GM21360 (cell line): ENCODE measurements around the gene CAMK2D.
"Not testable (repeated sequence)": the region's sequence is repeated elsewhere in the genome, so short reads cannot be mapped to it uniquely, and the experiment has no call there.

Experiments used
- ATAC-seq: cut with Tn5 transposase; IDR thresholded peaks from one replicate; pipeline ENCODE4 v1.9.1; 2021; ENCODE audit warnings: mild to moderate bottlenecking, moderate library complexity; ENCODE audit not compliant: unreplicated experiment

Gene CAMK2D

GRCh38 chr4:113763923-113764322 is 2.4 kb upstream of the CAMK2D start:
- ATAC-seq = not testable (repeated sequence)

DNA sequence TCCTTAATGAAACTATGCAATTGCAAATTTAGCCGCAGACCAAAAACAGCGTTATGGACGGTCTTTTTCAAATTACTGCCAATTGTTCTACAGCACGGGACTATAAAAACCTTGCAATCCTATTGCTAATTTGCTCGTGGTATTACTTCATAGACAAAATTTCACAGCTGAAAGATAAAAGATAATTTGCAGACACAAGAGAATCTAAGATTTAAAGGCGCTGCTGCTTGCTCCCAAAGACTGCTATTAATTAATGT is 1.4 kb upstream of the CAMK2D start:
- ATAC-seq = no peak

DNA sequence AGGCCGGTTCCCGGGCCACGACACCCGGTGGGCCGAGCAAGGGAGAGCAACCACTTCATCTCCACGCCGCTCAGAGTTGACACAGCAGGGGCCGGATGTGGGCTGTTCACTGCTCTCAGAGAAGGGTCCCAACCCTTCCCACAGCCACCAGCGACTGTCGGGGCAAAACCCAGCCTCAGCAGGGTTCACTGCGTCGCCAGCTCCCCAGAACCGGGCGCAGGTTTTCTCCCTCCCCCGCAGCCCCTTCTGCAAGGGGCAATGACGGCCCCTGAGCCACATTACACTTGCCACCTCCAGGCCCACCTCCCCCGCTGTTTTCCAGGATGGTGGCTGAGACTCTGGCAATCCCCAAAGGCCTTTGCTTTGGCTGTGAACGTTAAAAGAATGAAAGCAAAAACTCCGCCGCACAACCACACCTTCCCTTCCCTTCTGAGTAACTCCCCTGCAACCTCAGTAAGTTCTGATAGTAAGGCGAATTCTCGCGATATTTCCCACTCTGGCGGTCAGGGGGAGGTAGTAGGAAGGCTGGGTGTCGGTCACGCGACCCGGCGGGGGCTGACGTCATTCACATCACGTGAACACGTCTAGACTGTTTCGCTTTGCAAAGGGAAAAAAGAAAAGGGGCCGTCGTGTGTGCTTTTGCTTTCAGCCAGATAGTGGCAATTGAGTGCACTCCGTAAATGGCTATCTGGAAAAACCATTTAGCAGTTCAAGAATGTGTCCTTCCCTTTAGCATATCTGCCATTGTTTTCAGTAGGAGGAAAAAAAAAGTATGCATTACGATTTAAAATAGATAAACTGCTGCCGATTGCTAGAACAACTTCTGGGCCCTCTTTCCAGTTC is 869 bp upstream of the CAMK2D start:
- ATAC-seq = peak; percentile 61

DNA sequence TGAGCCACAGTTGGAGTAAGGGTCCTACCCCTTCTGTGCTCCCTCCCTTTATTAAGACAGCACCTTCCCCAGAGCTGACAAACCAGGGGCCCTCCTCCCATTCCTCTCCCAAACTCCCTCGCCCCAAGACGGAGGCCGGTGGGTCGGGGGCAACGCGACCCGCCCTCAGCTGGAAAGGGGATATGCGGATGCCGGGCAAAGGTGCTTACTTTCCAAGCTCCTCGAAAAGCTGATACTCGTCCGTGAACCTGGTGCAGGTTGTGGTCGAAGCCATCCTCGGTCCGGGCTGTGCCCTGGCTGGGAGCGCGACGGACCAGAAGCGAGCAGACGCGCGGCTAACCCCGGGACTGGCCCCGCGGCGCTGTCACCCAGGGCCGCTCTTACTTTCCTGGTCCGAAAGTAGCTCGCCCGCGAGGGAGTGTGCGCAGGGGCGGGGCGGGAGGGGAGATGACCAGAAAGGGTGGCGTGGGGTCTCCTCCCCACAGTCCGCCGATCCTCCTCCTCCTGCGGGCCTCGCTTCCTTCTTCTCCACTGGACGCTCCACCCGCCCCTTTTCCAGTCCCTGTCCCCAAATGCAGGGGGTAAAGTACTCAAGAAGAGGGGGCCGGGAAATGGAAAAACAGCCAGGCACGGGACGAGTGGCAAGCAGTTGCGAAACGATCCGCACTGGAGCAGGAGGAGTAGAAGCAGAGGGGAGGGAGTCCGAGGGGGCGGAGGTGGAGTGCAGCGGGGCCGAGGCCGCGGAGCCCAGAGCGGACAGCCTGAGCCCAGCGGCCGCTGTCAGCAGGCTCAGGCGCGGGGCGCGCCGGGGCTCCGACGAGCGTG is 531 bp downstream of the CAMK2D start:
- ATAC-seq = peak; percentile 27

GRCh38 chr4:113760094-113760794 is 1.3 kb downstream of the CAMK2D start:
- ATAC-seq = no peak

GRCh38 chr4:113759696-113760093 is 1.8 kb downstream of the CAMK2D start:
- no peak for ATAC-seq

GRCh38 chr4:113758372-113758771 is 3.2 kb downstream of the CAMK2D start:
- no peak for ATAC-seq

GRCh38 chr4:113757486-113757885 is 4.1 kb downstream of the CAMK2D start:
- no peak for ATAC-seq

DNA sequence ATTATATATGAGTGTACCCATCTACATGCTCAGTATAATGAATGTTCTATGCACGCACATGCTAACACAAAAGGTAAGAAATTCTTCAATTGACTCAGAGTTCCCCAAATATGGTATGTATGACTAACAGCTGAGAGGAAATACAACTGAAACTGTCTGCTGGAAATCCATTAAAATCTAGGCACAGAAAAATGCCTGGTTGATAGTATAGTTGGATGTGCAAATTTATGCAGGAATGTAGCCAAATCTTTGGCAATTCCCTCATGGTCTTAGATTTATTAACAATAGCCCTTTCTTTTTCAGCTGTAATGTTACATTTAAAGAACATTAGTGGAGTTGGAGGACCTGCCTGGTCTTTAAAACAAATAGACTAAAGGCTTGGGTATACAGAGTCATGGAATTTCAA is 5.5 kb downstream of the CAMK2D start:
- peak; percentile 83 for ATAC-seq

DNA sequence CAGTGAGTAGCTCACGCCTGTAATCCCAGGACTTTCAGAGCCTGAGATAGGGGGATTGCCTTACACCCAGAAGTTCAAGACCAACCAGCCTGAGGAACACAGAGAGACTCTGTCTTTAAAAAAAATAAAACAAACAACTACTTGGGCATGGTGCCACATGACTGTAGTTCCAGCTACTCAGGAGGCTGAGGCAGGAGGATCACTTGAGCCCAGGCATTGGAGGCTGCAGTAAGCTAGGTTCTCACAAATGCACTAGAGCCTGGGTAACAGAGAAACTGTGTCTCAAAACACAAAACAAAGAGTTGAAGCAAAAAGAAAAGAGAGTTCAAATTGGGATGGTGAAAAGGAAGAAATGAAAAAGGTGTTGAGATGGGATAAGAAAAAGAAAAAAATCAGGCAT is 10.8 kb downstream of the CAMK2D start:
- ATAC-seq = no peak

DNA sequence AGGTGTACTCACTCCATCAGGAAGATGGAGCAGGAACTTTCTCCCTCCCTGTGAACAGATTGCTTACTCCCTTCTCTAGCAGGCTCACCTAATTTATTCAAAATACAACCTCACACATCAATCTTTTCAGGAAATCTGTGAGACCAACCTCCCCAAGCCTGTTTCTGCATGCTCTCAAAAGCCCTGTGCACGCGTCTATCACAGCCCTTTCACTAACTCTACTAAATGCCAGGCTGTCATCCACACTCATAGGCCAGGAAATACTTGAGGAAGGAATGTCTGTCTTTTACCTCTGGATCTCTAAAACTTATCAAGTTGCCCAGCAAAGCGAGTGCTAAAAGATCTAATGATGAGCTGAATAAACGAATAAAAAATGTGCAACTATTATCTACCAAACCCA is 11.2 kb downstream of the CAMK2D start:
- ATAC-seq = no peak

DNA sequence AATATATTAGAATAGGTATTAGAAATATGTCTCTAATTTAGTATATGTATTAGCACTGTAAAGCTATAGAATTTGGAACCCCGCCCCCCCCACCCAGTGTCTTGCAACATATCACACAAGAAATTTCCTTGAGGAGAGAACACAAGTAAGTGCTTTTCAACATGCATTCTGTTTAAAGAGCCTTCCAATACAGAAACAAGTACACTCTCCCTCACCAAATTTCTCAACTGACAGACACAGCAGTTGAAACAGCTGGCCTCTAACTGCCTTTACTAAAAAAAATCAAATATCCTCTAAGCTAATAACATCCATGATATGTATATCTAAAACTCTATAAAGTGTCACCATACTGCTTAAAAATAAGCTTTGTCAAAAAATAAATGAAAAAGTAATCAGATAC is 12.4 kb downstream of the CAMK2D start:
- no peak for ATAC-seq

- no peak for ATAC-seq
These were observed 13.6 kb downstream of the CAMK2D start for GRCh38 chr4:113747949-113748348.

DNA sequence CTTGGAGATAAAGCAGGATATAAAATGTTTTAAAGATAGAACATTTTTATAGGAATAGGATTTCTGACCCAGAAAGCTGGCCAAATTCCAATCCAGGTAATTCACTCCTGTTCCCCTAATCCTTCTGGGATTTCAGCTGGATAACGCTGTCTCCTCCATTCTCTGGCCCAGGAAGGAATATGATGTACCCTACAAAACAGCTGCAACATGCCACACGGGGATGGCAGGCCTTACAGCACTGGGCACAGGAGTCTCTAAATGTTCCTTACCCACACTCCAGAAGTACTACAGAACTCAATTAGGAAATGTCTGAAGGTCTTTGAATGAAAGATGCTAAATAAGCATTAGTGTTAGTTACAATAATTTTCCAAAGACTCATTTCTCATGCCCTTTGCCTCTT is 15.8 kb downstream of the CAMK2D start:
- no peak for ATAC-seq

- no peak for ATAC-seq
These were observed 16.8 kb downstream of the CAMK2D start for GRCh38 chr4:113744667-113745240.

DNA sequence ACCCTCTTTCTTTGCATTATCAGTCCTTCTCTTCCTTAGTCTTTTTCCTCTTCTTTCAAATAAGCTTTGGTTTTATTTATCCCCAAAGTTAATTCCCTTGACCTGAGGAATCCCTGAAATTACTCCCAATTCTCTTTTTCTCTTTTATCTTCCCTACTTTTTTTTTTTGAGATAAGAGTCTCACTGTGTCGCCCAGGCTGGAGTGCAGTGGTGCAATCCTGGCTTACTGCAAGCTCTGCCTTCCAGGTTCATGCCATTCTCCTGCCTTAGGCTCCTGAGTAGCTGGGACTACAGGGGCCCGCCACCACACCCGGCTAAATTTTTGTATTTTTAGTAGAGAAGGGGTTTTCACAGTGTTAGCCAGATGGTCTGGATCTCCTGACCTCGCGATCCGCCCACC is 17.8 kb downstream of the CAMK2D start:
- no peak for ATAC-seq

- no peak for ATAC-seq
These were observed 18.9 kb downstream of the CAMK2D start for GRCh38 chr4:113742643-113743042.

GRCh38 chr4:113741956-113742355 is 19.6 kb downstream of the CAMK2D start:
- no peak for ATAC-seq

DNA sequence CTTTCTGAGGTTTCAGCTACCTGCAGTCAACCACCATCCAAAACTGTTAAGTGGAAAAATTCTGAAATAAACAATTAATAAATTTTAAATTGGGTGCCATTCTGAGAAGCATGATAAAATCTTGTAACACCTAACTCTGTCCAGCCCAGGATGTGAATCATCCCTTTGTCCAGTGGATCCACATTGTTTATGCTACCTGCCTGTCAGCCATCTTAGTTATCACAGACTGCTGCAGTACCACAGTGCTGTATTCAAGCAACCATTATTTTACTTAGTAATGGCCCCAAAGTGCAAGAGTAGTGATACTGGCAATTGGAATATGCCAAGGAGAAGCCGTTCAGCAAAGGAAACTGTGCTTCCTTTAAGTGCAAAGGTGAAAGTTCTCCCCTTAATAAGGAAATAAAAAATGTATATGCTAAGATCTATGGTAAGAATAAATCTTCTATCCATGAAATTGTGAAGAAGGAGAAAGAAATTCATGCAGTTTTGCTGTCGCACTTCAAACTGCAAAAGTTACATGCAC is 20.6 kb downstream of the CAMK2D start:
- no peak for ATAC-seq

DNA sequence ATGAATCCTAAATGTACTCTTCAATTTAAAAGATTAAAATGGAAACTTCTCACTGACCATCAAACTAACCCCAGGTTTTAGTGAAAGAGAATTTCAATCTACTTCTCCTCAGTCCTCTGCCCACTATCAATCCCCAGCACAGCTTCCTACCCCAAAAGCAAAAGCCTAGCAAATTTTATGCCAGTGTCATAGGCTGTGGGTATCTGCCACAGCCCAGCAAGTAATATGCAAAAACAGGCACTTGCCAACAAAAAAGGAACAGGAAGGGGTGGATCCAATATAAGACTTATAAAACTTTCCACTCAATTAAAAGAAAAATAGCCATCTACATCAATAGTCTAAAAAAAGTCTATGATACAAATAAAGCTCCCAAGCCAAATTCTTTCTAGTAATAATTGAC is 22.3 kb downstream of the CAMK2D start:
- ATAC-seq = no peak

- ATAC-seq = no peak
These were observed 23.3 kb downstream of the CAMK2D start for GRCh38 chr4:113738251-113738650.
